HEK293 (cell line): ENCODE data around the gene NFKBIE.

Experiments used
- CTCF ChIP-seq: fragments of 450-650 bp; formaldehyde crosslinking; IDR thresholded peaks from 2 replicates; pipeline ENCODE4 v1.5.1; 2016; ENCODE audit warnings: missing biosample characterization, missing genetic modification characterization
- GLI4 ChIP-seq: fragments of 450-650 bp; formaldehyde crosslinking; IDR thresholded peaks from 2 replicates; pipeline ENCODE4 v1.5.1; 2016; ENCODE audit warnings: missing biosample characterization, missing genetic modification characterization
- KLF7 ChIP-seq: fragments of 450-650 bp; formaldehyde crosslinking; IDR thresholded peaks from 2 replicates; pipeline ENCODE4 v1.5.1; 2016; ENCODE audit warnings: missing biosample characterization, missing genetic modification characterization, borderline replicate concordance
- SETDB1 ChIP-seq: IDR thresholded peaks from one replicate; pipeline ENCODE4 v1.6.1; 2017; ENCODE audit warnings: mild to moderate bottlenecking, low read length, moderate library complexity, mixed read lengths; ENCODE audit not compliant: insufficient read length
- ZBTB10 ChIP-seq: fragments of 450-650 bp; formaldehyde crosslinking; IDR thresholded peaks from 2 replicates; pipeline ENCODE4 v1.5.1; 2016; ENCODE audit warnings: missing biosample characterization, missing genetic modification characterization
- ZBTB49 ChIP-seq: fragments of 450-650 bp; formaldehyde crosslinking; IDR thresholded peaks from 2 replicates; pipeline ENCODE4 v1.5.1; 2016; ENCODE audit warnings: missing biosample characterization, missing genetic modification characterization, low read depth
- ZNF157 ChIP-seq: fragments of 450-650 bp; formaldehyde crosslinking; IDR thresholded peaks from 2 replicates; pipeline ENCODE4 v1.5.1; 2016; ENCODE audit warnings: missing biosample characterization, missing genetic modification characterization
- ZNF214 ChIP-seq: fragments of 450-650 bp; formaldehyde crosslinking; IDR thresholded peaks from 2 replicates; pipeline ENCODE4 v1.5.1; 2017; ENCODE audit warnings: missing biosample characterization, mild to moderate bottlenecking, missing genetic modification characterization, borderline replicate concordance
- ZNF311 ChIP-seq: fragments of 450-650 bp; formaldehyde crosslinking; IDR thresholded peaks from 2 replicates; pipeline ENCODE4 v1.5.1; 2017; ENCODE audit warnings: missing biosample characterization, missing genetic modification characterization, borderline replicate concordance
- ZNF350 ChIP-seq: fragments of 450-650 bp; formaldehyde crosslinking; IDR thresholded peaks from 2 replicates; pipeline ENCODE4 v1.5.0; 2017; ENCODE audit warnings: missing biosample characterization, mild to moderate bottlenecking, missing genetic modification characterization
- ZNF398 ChIP-seq: fragments of 450-650 bp; formaldehyde crosslinking; IDR thresholded peaks from 2 replicates; pipeline ENCODE4 v1.5.1; 2017; ENCODE audit warnings: missing biosample characterization, missing genetic modification characterization
- ZNF416 ChIP-seq: fragments of 450-650 bp; formaldehyde crosslinking; IDR thresholded peaks from 2 replicates; pipeline ENCODE4 v1.5.1; 2016; ENCODE audit warnings: missing biosample characterization, missing genetic modification characterization
- ZNF426 ChIP-seq: fragments of 450-650 bp; formaldehyde crosslinking; IDR thresholded peaks from 2 replicates; pipeline ENCODE4 v1.5.1; 2017; ENCODE audit warnings: missing biosample characterization, missing genetic modification characterization, mild to moderate bottlenecking, inconsistent platforms, moderate library complexity
- ZNF488 ChIP-seq: fragments of 450-650 bp; formaldehyde crosslinking; IDR thresholded peaks from 2 replicates; pipeline ENCODE4 v1.5.1; 2016; ENCODE audit warnings: missing biosample characterization, missing genetic modification characterization
- ZNF518A ChIP-seq: fragments of 450-650 bp; formaldehyde crosslinking; conservative IDR thresholded peaks from 2 replicates; pipeline ENCODE4 v1.5.1; 2016; ENCODE audit warnings: low read depth, missing biosample characterization, missing genetic modification characterization
- ZNF529 ChIP-seq: fragments of 450-650 bp; formaldehyde crosslinking; IDR thresholded peaks from 2 replicates; pipeline ENCODE4 v1.5.1; 2017; ENCODE audit warnings: missing genetic modification characterization, missing biosample characterization; ENCODE audit not compliant: insufficient replicate concordance
- ZNF558 ChIP-seq: fragments of 450-650 bp; formaldehyde crosslinking; IDR thresholded peaks from 2 replicates; pipeline ENCODE4 v1.5.1; 2016; ENCODE audit warnings: missing biosample characterization, missing genetic modification characterization
- ZNF571 ChIP-seq: fragments of 450-650 bp; formaldehyde crosslinking; IDR thresholded peaks from 2 replicates; pipeline ENCODE4 v1.5.0; 2017; ENCODE audit warnings: missing biosample characterization, missing genetic modification characterization
- ZNF639 ChIP-seq: fragments of 450-650 bp; formaldehyde crosslinking; IDR thresholded peaks from 2 replicates; pipeline ENCODE4 v1.5.1; 2016; ENCODE audit warnings: missing biosample characterization, missing genetic modification characterization
- ZNF707 ChIP-seq: fragments of 450-650 bp; formaldehyde crosslinking; IDR thresholded peaks from 2 replicates; pipeline ENCODE4 v1.5.1; 2016; ENCODE audit warnings: missing biosample characterization, missing genetic modification characterization
- ZNF785 ChIP-seq: fragments of 450-650 bp; formaldehyde crosslinking; IDR thresholded peaks from 2 replicates; pipeline ENCODE4 v1.5.1; 2016; ENCODE audit warnings: missing biosample characterization, missing genetic modification characterization

NFKBIE gene

GRCh38 chr6:44312901-44313788 lies 47.8 kb upstream of the NFKBIE start, which contains the start of gene AARS2 (continued):
- TF ChIP-seq KLF7 (tag by site-specific recombination) (0 out of 2 replicates have a peak, but pooled peaks have one; percentile 43), ZNF558 (tag by site-specific recombination) (0 out of 2 replicates have a peak, but pooled peaks have one; percentile 55), ZNF571 (tag by site-specific recombination) (no peak), ZNF707 (tag by site-specific recombination) (no peak), ZNF518A (tag by site-specific recombination) (peak; percentile 57; the same call in 1 of the 2 replicates), ZNF529 (tag by site-specific recombination) (no peak), ZBTB49 (tag by site-specific recombination) (no peak), ZNF350 (tag by site-specific recombination) (peak; percentile 69), SETDB1 (peak; percentile 58), ZNF426 (tag by site-specific recombination) (no peak), GLI4 (tag by site-specific recombination) (no peak; the same call in 1 of the 2 replicates), ZNF639 (tag by site-specific recombination) (peak; percentile 90), ZNF214 (tag by site-specific recombination) (no peak), ZNF488 (no peak), ZNF416 (tag by site-specific recombination) (no peak), CTCF (tag by site-specific recombination) (peak; percentile 98), ZBTB10 (0 out of 2 replicates have a peak, but pooled peaks have one; percentile 9), ZNF311 (no peak), ZNF398 (0 out of 2 replicates have a peak, but pooled peaks have one; percentile 22), ZNF785 (tag by site-specific recombination) (0 out of 2 replicates have a peak, but pooled peaks have one; percentile 17), ZNF157 (tag by site-specific recombination) (no peak)
